A673 (cell line): ENCODE data around the gene ZBTB7B.

ENCODE experiments used
- EZH2 ChIP-seq: fragments of 200-600 bp; sonication (generic); IDR thresholded peaks from 2 replicates; pipeline ENCODE4 v1.6.1; 2017; ENCODE audit warnings: borderline replicate concordance, low read depth, mild to moderate bottlenecking, mixed read lengths, antibody characterized with exemption, low read length; ENCODE audit not compliant: poor library complexity, severe bottlenecking
- TF ChIP-seq, protein P1 (sequence below): fragments of 300-800, 200-600 bp; sonication (generic); conservative IDR thresholded peaks from 2 replicates; pipeline ENCODE4 v1.5.1; 2017; ENCODE audit warnings: low read depth, mild to moderate bottlenecking, antibody characterized with exemption, low read length, moderate library complexity, mixed read lengths

DNA sequence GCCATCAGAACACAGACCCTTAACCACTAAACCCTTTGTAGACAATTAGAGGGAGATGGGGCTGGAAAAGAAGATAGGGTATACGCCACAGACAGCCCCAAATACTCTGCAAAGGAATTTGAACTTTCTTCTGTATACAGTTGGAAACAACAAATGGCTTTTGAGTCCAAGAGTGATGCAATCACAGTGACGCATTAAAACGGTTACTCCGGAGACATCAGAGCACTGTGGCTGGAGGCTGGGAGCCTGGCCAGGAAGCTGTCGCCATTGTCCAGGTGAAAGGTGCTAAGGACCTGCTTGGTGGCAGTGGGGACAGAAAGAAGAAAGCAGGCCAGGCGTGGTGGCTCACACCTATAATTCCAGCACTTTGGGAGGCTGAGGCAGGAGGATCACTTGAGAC lies 15.3 kb upstream of the ZBTB7B start:
- TF ChIP-seq, protein P1, sequence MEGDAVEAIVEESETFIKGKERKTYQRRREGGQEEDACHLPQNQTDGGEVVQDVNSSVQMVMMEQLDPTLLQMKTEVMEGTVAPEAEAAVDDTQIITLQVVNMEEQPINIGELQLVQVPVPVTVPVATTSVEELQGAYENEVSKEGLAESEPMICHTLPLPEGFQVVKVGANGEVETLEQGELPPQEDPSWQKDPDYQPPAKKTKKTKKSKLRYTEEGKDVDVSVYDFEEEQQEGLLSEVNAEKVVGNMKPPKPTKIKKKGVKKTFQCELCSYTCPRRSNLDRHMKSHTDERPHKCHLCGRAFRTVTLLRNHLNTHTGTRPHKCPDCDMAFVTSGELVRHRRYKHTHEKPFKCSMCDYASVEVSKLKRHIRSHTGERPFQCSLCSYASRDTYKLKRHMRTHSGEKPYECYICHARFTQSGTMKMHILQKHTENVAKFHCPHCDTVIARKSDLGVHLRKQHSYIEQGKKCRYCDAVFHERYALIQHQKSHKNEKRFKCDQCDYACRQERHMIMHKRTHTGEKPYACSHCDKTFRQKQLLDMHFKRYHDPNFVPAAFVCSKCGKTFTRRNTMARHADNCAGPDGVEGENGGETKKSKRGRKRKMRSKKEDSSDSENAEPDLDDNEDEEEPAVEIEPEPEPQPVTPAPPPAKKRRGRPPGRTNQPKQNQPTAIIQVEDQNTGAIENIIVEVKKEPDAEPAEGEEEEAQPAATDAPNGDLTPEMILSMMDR: no peak
- no peak for TF ChIP-seq EZH2
